Testis (tissue), 3 donors: Measurements from ENCODE around the gene ZFAND5. TPM values are rescaled to one million over a fixed set of nuclear protein-coding genes. Genes with fewer than 3 reads are reported as not detected.

ENCODE experiments used
- DNase-seq: peaks from one replicate; pipeline ENCODE4 v3.0.0-alpha.2; 2019
- H3K27ac ChIP-seq, 2 donors: fragments of 200-600 bp; sonication (generic); one replicate each; pipeline ENCODE4 v1.5.1; 2019
- H3K27me3 ChIP-seq: fragments of 200-600 bp; sonication (generic); one replicate; pipeline ENCODE4 v1.5.1; 2019
- H3K36me3 ChIP-seq: fragments of 200-600 bp; sonication (generic); one replicate; pipeline ENCODE4 v1.5.1; 2017; ENCODE audit warnings: low read depth; ENCODE audit errors: missing control alignments
- H3K4me1 ChIP-seq: fragments of 200-600 bp; sonication (generic); one replicate; pipeline ENCODE4 v1.5.1; 2019
- H3K4me3 ChIP-seq, 2 donors: fragments of 200-600 bp; sonication (generic); one replicate each; pipeline ENCODE4 v1.5.1; 2017 to 2019
- H3K9me3 ChIP-seq: fragments of 200-600 bp; sonication (generic); one replicate; pipeline ENCODE4 v1.5.1; 2017
- POLR2A ChIP-seq: fragments of 450-650 bp; IDR thresholded peaks from one replicate; pipeline ENCODE4 v1.6.1; 2017; ENCODE audit warnings: antibody characterized with exemption, mild to moderate bottlenecking, moderate library complexity
- WGBS, 2 donors: methylation state at CpG; one replicate each; pipeline ENCODE4 v1.1.5; 2018; 5-methylcytosine and 5-hydroxymethylcytosine counted together
- intact Hi-C: fragments of 100-400 bp; cut with DNase I; formaldehyde crosslinking; loops from one replicate; pipeline ENCODE4 v1.15.1; 2023; ENCODE audit warnings: low total_unique reads
- polyA plus RNA-seq: library from polyadenylated mRNA; stranded (reverse); fragments of 350-450 nt; fragmentation: Illumina TruSeq; extraction: RNeasy Lipid Tissue Mini Kit (QIAGEN cat#74804); gene quantifications from one replicate; pipeline ENCODE4 v1.2.3, GENCODE V29; 2014; ENCODE audit warnings: low read depth, low replicate concordance; ENCODE audit not compliant: insufficient read depth
- total RNA-seq, 2 donors: library from RNA; depleted of rRNA; stranded (reverse); fragments of >200 nt; gene quantifications; one replicate each; pipeline ENCODE4 v1.2.3, GENCODE V29; 2016
- TF ChIP-seq, protein P1 (sequence below), 3 experiments: fragments of 450-650 bp in 2 of 3; fragments of 200-600 bp in 1 of 3; sonication (generic) in 1 of 3; IDR thresholded peaks; one replicate each; pipeline ENCODE4 v1.5.1; 2016 to 2019; ENCODE audit warnings: antibody characterized with exemption in 3 of 3, mild to moderate bottlenecking in 2 of 3, moderate library complexity in 1 of 3

Gene ZFAND5
- total and polyA plus RNA-seq, 3 donors from 2014 or later: 251 to 314 (median 313) TPM

GRCh38 chr9:72362680-72363139 is 2.3 kb downstream of the ZFAND5 start:
- intact Hi-C loops: no loop called here
- WGBS, 2 donors: 2 to 4% methylated on average over 2 of the region's 2 CpGs
- peak; percentile 91 for DNase-seq
- Histone ChIP-seq H3K27me3 (no peaks in the 10 kb centered on the region), H3K4me3 (peak overlapping the region; percentile 92 to 97), H3K9me3 (no peaks in the 10 kb centered on the region), H3K27ac (peak overlapping the region; percentile 100), H3K4me1 (peaks cover 33% of the 10 kb centered on the region), H3K36me3 (no peaks in the 10 kb centered on the region)
- TF ChIP-seq, protein P1, sequence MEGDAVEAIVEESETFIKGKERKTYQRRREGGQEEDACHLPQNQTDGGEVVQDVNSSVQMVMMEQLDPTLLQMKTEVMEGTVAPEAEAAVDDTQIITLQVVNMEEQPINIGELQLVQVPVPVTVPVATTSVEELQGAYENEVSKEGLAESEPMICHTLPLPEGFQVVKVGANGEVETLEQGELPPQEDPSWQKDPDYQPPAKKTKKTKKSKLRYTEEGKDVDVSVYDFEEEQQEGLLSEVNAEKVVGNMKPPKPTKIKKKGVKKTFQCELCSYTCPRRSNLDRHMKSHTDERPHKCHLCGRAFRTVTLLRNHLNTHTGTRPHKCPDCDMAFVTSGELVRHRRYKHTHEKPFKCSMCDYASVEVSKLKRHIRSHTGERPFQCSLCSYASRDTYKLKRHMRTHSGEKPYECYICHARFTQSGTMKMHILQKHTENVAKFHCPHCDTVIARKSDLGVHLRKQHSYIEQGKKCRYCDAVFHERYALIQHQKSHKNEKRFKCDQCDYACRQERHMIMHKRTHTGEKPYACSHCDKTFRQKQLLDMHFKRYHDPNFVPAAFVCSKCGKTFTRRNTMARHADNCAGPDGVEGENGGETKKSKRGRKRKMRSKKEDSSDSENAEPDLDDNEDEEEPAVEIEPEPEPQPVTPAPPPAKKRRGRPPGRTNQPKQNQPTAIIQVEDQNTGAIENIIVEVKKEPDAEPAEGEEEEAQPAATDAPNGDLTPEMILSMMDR (IDR thresholded peaks at IDR 0.05): no peak

DNA sequence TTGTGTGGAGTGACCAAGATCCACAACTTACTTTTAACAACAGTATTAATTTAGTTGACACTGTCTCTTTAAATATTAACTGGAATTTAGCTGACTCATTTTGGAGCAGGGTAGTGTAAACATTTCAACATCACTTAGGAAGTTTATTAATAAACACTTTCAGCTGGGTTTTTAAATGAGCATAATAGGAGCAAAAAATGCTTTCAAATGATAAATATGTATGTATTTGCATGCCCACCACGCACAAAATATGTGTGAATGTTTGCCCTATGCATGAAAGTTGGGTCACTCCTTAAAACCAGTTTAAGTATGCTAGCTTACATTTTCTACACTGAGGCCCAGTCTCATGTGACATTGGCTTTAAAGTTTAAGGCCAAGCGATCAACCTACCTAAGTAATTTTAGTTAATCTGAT is 2.9 kb downstream of the ZFAND5 start:
- no peak for DNase-seq
- TF ChIP-seq POLR2A: no peak
- TF ChIP-seq, protein P1 (IDR thresholded peaks at IDR 0.05): no peak
- WGBS, 2 donors: 7% methylated on average over 2 of the region's 2 CpGs
- Histone ChIP-seq H3K4me3 (peak overlapping the region; percentile 92 to 97), H3K27ac (peak overlapping the region; percentile 100), H3K9me3 (no peaks in the 10 kb centered on the region), H3K27me3 (no peaks in the 10 kb centered on the region), H3K4me1 (peaks cover 38% of the 10 kb centered on the region), H3K36me3 (no peaks in the 10 kb centered on the region)
- intact Hi-C loops: no loop called here

- TF ChIP-seq POLR2A: no peak
- TF ChIP-seq, protein P1 (IDR thresholded peaks at IDR 0.05): no peak
Observed at GRCh38 chr9:72361217-72361616, 3.8 kb downstream of the ZFAND5 start.

DNA sequence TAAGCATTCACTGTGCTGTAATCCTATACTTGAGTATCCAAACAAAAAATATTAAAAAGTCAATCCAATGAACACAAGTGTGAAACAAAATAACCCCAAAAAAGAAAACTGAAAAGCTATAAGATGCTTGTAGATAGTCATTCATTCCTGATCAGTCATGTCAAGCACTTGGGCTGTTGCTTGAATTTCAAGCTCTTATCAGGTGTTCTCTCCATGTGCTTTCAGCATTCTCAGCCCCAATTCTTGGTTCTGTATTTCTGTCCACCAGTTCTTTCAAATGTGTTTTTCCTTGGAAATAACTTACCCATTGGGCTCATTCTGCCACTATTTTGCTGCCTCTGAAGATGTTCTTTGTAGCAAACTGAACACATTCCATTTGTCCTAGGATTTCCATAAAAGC is 4.7 kb downstream of the ZFAND5 start:
- TF ChIP-seq, protein P1 (IDR thresholded peaks at IDR 0.05): no peak
- TF ChIP-seq POLR2A: no peak
- intact Hi-C loops: no loop called here
- H3K4me3 ChIP-seq: no peak overlapping the region
- H3K36me3 ChIP-seq: no peaks in the 10 kb centered on the region
- no peaks in the 10 kb centered on the region for H3K27me3 ChIP-seq
- DNase-seq: no peak
- H3K9me3 ChIP-seq: no peaks in the 10 kb centered on the region
- H3K27ac ChIP-seq: peak overlapping the region; percentile 100
- H3K4me1 ChIP-seq: peaks cover 42% of the 10 kb centered on the region

More at GRCh38 chr9:72361217-72361616, 3.8 kb downstream of the ZFAND5 start:
- H3K4me1 ChIP-seq: peaks cover 40% of the 10 kb centered on the region
- H3K27ac ChIP-seq: peak overlapping the region; percentile 100
- peak overlapping the region in 1 of 2 donors; percentile 92 for H3K4me3 ChIP-seq
- no peaks in the 10 kb centered on the region for H3K27me3 ChIP-seq
- H3K36me3 ChIP-seq: no peaks in the 10 kb centered on the region
- WGBS, 2 donors: 18% methylated on average over 3 of the region's 3 CpGs
- intact Hi-C loops: no loop called here
- DNase-seq: no peak
- H3K9me3 ChIP-seq: no peaks in the 10 kb centered on the region

DNA sequence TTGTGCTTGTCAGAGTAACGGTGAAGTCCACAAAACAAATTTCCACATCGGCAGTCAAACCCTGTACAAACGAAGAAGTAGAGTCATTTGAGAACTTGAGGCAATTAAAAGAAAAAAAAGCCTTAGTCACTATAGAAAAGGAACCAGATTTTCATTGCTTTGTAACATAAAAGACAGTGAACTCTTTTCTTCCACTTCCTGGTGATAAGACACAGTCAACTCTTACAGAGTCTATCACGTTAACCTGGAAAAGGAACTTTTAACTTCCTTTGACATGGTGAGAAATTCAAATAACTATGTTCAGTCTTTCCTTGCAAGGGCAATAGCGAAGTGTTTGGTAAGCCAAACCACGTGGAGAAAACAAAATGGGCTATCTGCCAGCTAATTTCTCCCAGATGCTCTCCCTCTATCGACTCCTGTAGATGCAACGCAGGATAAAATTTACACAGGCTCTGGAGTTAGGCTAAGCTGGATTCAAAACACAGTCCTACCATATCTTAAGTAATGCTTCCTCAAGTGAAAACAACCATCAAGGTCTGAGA is 8.9 kb downstream of the ZFAND5 start:
- H3K4me3 ChIP-seq: no peak overlapping the region
- H3K9me3 ChIP-seq: no peaks in the 10 kb centered on the region
- WGBS, 2 donors: 41 to 51% methylated on average over 8 of the region's 8 CpGs
- TF ChIP-seq POLR2A: no peak
- TF ChIP-seq, protein P1 (IDR thresholded peaks at IDR 0.05): no peak
- peaks cover 48% of the 10 kb centered on the region for H3K4me1 ChIP-seq
- H3K27me3 ChIP-seq: no peaks in the 10 kb centered on the region
- intact Hi-C loops: no loop called here
- peak overlapping the region in 1 of 2 donors; percentile 14 for H3K27ac ChIP-seq
- DNase-seq: no peak
- no peaks in the 10 kb centered on the region for H3K36me3 ChIP-seq
